OCI-LY1 (cell line): ENCODE results near the gene HORMAD1.

Experiments used
- H2AFZ ChIP-seq: fragments of 200-600 bp; sonication (generic), shearing (Covaris generic); 2 replicates; pipeline ENCODE4 v1.6.0; 2014; ENCODE audit warnings: antibody characterized with exemption, mild to moderate bottlenecking, low read length
- H3F3A ChIP-seq: fragments of 200-600 bp; sonication (generic), shearing (Covaris generic); 2 replicates; pipeline ENCODE4 v1.6.0; 2014; ENCODE audit warnings: mild to moderate bottlenecking, antibody characterized with exemption, low read length, moderate library complexity; ENCODE audit not compliant: insufficient read depth
- H3K27ac ChIP-seq: fragments of 200-600 bp; sonication (generic); 2 replicates; pipeline ENCODE4 v1.5.1; 2014; ENCODE audit warnings: low read length, mixed run types, mild to moderate bottlenecking, low read depth; ENCODE audit not compliant: poor library complexity, severe bottlenecking
- H3K27me3 ChIP-seq: fragments of 200-600 bp; sonication (generic); 2 replicates; pipeline ENCODE4 v1.6.0; 2014; ENCODE audit warnings: antibody characterized with exemption, mild to moderate bottlenecking, low read length, moderate library complexity; ENCODE audit not compliant: insufficient read depth
- H3K36me3 ChIP-seq: fragments of 200-600 bp; sonication (generic); 2 replicates; pipeline ENCODE4 v1.6.1; 2014; ENCODE audit warnings: mild to moderate bottlenecking, antibody characterized with exemption, low read length, moderate library complexity, mixed read lengths; ENCODE audit not compliant: insufficient read depth
- H3K4me1 ChIP-seq: fragments of 200-600 bp; sonication (generic); 2 replicates; pipeline ENCODE4 v1.5.1; 2014; ENCODE audit warnings: mild to moderate bottlenecking, low read length, moderate library complexity; ENCODE audit not compliant: insufficient read depth, severe bottlenecking
- H3K4me2 ChIP-seq: fragments of 200-600 bp; sonication (generic), shearing (Covaris generic); 2 replicates; pipeline ENCODE4 v1.6.1; 2014; ENCODE audit warnings: low read length
- H3K4me3 ChIP-seq: fragments of 200-600 bp; sonication (generic); 2 replicates; pipeline ENCODE4 v1.5.1; 2014; ENCODE audit warnings: low read length, low read depth, mild to moderate bottlenecking, mixed read lengths; ENCODE audit not compliant: poor library complexity, severe bottlenecking
- H3K79me2 ChIP-seq: fragments of 200-600 bp; shearing (Covaris generic); 2 replicates; pipeline ENCODE4 v1.6.1; 2016; ENCODE audit warnings: mixed run types, low read length, mixed read lengths; ENCODE audit not compliant: insufficient read depth
- H3K9ac ChIP-seq: fragments of 200-600 bp; sonication (generic), shearing (Covaris generic); 2 replicates; pipeline ENCODE4 v1.6.1; 2014; ENCODE audit warnings: mild to moderate bottlenecking, low read length, mixed read lengths
- H3K9me2 ChIP-seq: fragments of 200-600 bp; sonication (generic), shearing (Covaris generic); 2 replicates; pipeline ENCODE4 v1.6.1; 2014; ENCODE audit warnings: low read depth, mild to moderate bottlenecking, low read length, mixed read lengths
- H3K9me3 ChIP-seq: fragments of 200-600 bp; shearing (Covaris generic); 2 replicates; pipeline ENCODE4 v1.6.1; 2014; ENCODE audit warnings: low read length, mixed read lengths
- H4K20me1 ChIP-seq: fragments of 200-600 bp; sonication (generic), shearing (Covaris generic); 2 replicates; pipeline ENCODE4 v1.6.0; 2016; ENCODE audit warnings: mild to moderate bottlenecking, low read length; ENCODE audit not compliant: insufficient read depth
- CTCF ChIP-seq: fragments of 200-600 bp; sonication (generic), shearing (Covaris generic); IDR thresholded peaks from 2 replicates; pipeline ENCODE4 v1.5.1; 2017; ENCODE audit warnings: mild to moderate bottlenecking, antibody characterized with exemption, low read length, moderate library complexity, mixed read lengths
- EZH2 ChIP-seq: fragments of 200-600 bp; sonication (generic), shearing (Covaris generic); IDR thresholded peaks from 2 replicates; pipeline ENCODE4 v1.8.0; 2017; ENCODE audit warnings: borderline replicate concordance, mixed run types, mild to moderate bottlenecking, antibody characterized with exemption, low read length, moderate library complexity, mixed read lengths

The HORMAD1 gene

GRCh38 chr1:150688763-150689162 is 31.9 kb downstream of the HORMAD1 start:
- Histone ChIP-seq H3K4me1 (peaks cover 13% of the 10 kb centered on the region), H3K4me2 (no peak overlapping the region), H3K9ac (no peak overlapping the region), H3K27me3 (no peaks in the 10 kb centered on the region), H3F3A (no peaks in the 10 kb centered on the region), H2AFZ (no peak overlapping the region), H4K20me1 (no peaks in the 10 kb centered on the region), H3K9me2 (no peaks in the 10 kb centered on the region), H3K27ac (no peak overlapping the region), H3K79me2 (no peaks in the 10 kb centered on the region; the same call in 1 of the 2 replicates), H3K36me3 (peaks cover 59% of the 10 kb centered on the region), H3K4me3 (no peak overlapping the region), H3K9me3 (no peaks in the 10 kb centered on the region)
- TF ChIP-seq EZH2, result no peak
- no peak for TF ChIP-seq CTCF

- Histone ChIP-seq H3K36me3 (peaks cover 37% of the 10 kb centered on the region; the same call in 1 of the 2 replicates), H2AFZ (no peak overlapping the region), H3K4me3 (no peak overlapping the region), H3K9me2 (no peaks in the 10 kb centered on the region), H4K20me1 (no peaks in the 10 kb centered on the region), H3K27ac (no peak overlapping the region), H3K9me3 (no peaks in the 10 kb centered on the region), H3K4me1 (peaks cover 16% of the 10 kb centered on the region), H3K9ac (no peak overlapping the region), H3K79me2 (no peaks in the 10 kb centered on the region), H3K27me3 (no peaks in the 10 kb centered on the region), H3K4me2 (no peak overlapping the region), H3F3A (no peaks in the 10 kb centered on the region)
- TF ChIP-seq CTCF (no peak), EZH2 (no peak)
Measured at GRCh38 chr1:150686275-150686674, 34.4 kb downstream of the HORMAD1 start.

- no peaks in the 10 kb centered on the region for H3K79me2 ChIP-seq
- no peaks in the 10 kb centered on the region for H3K9me3 ChIP-seq
- no peaks in the 10 kb centered on the region for H4K20me1 ChIP-seq
- H3K4me3 ChIP-seq, result no peak overlapping the region
- H3K27ac ChIP-seq, result peak overlapping the region; percentile 16
- no peaks in the 10 kb centered on the region for H3F3A ChIP-seq
- no peak overlapping the region for H3K4me2 ChIP-seq
- H2AFZ ChIP-seq, result no peak overlapping the region
- TF ChIP-seq EZH2 (no peak), CTCF (no peak)
- H3K27me3 ChIP-seq, result no peaks in the 10 kb centered on the region
- no peaks in the 10 kb centered on the region for H3K9me2 ChIP-seq
- H3K4me1 ChIP-seq, result peaks cover 16% of the 10 kb centered on the region
- peaks cover 25% of the 10 kb centered on the region; the same call in 1 of the 2 replicates for H3K36me3 ChIP-seq
- H3K9ac ChIP-seq, result no peak overlapping the region
Measured at GRCh38 chr1:150683914-150684313, 36.8 kb downstream of the HORMAD1 start.
